Measurements from ENCODE around the gene FAM13A.

DNA sequence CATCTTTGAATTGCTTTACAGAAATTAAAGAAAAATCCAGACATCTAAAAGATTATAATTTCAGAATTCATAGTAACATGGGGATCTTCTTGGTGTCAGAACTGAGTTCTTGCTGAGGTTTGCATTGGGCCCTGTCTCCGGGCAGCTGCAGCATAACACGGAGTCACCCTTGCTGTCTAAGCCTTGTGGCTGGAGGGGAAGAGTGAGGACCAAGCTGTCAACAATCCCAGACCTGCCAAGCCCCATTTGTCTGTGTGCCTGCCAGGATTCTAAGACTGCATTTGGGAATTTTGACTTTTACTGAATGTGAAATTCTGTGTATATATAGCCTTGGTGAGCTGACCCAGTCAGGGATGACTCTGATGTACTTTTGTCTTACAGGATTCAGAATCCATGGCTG is 334.2 kb downstream of the FAM13A start:
- TF ChIP-seq, protein P1, sequence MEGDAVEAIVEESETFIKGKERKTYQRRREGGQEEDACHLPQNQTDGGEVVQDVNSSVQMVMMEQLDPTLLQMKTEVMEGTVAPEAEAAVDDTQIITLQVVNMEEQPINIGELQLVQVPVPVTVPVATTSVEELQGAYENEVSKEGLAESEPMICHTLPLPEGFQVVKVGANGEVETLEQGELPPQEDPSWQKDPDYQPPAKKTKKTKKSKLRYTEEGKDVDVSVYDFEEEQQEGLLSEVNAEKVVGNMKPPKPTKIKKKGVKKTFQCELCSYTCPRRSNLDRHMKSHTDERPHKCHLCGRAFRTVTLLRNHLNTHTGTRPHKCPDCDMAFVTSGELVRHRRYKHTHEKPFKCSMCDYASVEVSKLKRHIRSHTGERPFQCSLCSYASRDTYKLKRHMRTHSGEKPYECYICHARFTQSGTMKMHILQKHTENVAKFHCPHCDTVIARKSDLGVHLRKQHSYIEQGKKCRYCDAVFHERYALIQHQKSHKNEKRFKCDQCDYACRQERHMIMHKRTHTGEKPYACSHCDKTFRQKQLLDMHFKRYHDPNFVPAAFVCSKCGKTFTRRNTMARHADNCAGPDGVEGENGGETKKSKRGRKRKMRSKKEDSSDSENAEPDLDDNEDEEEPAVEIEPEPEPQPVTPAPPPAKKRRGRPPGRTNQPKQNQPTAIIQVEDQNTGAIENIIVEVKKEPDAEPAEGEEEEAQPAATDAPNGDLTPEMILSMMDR (IDR thresholded peaks at IDR 0.05): no peak
- TF ChIP-seq POLR2AphosphoS5 (IDR thresholded peaks at IDR 0.05): no peak
- no peak for TF ChIP-seq POLR2A (IDR thresholded peaks at IDR 0.05)

Measured in breast epithelium (tissue), 3 donors.